Measurements from ENCODE around the gene PPP1R12A. TPM values are rescaled to one million over a fixed set of nuclear protein-coding genes. Genes with fewer than 3 reads are reported as not detected.

The PPP1R12A gene
- total and polyA plus RNA-seq, 9 of the 15 experiments (the other 6 are each of a cell fraction or from before 2014, with no cell fraction given), result 26.4 to 119 (median 53.3) TPM

DNA sequence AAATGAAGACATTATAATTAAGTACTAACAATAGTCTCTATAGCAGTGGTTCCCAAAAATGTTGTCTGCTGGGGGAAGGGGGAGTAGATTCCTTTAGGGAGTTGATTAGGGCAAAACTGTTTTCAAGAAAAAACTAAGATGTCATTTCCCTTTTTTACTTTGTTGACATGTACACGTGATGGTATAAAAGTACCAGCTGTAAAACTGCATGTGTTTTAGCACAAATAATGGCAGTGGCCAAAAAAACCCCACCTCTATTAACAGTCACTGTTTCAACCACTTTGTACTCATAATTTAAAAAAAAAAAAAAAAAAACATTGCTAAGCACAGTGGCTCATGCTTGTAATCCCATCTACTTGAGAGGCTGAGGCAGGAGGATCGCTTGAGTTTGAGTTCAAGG lies 61.7 kb downstream of the PPP1R12A start:
- Histone ChIP-seq H3K4me3 (no peak overlapping the region), H3K27ac (ENCODE audit: extremely low read depth, low read depth, low read length) (no peak overlapping the region), H3K9ac (ENCODE audit: insufficient read depth in 1 of 2, low read depth in 2 of 2, low read length in 2 of 2) (no peak overlapping the region), H3K9me3 (replicated peaks; ENCODE audit: control insufficient read depth, insufficient read depth, low read depth, low read length) (no peaks in the 10 kb centered on the region), H3K79me2 (ENCODE audit: control insufficient read depth, insufficient read depth, low read length) (peaks cover 96% of the 10 kb centered on the region), H3K4me2 (ENCODE audit: insufficient read depth, low read length) (no peak overlapping the region), H3K9me1 (ENCODE audit: control insufficient read depth, insufficient read depth, low read length) (no peaks in the 10 kb centered on the region), H3K4me1 (replicated peaks in 1 of 2; ENCODE audit: control insufficient read depth in 2 of 2, insufficient read depth in 2 of 2, low read length in 2 of 2) (no peaks in the 10 kb centered on the region; a peak in 1 of 5 replicates), H2AFZ (ENCODE audit: low read depth, low read length) (no peak overlapping the region), H3K36me3 (ENCODE audit: control insufficient read depth, insufficient read depth, low read length) (peaks cover 46% of the 10 kb centered on the region), H3K27me3 (ENCODE audit: control insufficient read depth in 2 of 2, insufficient read depth in 2 of 2, low read length in 2 of 2) (no peaks in the 10 kb centered on the region), H4K20me1 (replicated peaks; ENCODE audit: control insufficient read depth, insufficient read depth, low read length) (no peaks in the 10 kb centered on the region; the same call in 1 of the 2 replicates)
- CTCF ChIA-PET (ENCODE audit: low intra/inter-chr PET ratio), result no interaction called here
- FAIRE-seq (no peak), DNase-seq (ENCODE audit: extremely low read depth in 1 of 4, low spot score in 3 of 4) (no peak), ATAC-seq (no peak)
- TF ChIP-seq ZNF347 (CRISPR knock-in tag; IDR thresholded peaks at IDR 0.05; ENCODE audit: low read depth) (no peak), ZNF174 (CRISPR knock-in tag; IDR thresholded peaks at IDR 0.05) (no peak), MTA3 (IDR thresholded peaks at IDR 0.05; ENCODE audit: borderline replicate concordance) (no peak), ZBTB11 (CRISPR knock-in tag; IDR thresholded peaks at IDR 0.05) (no peak), XRCC4 (IDR thresholded peaks at IDR 0.05; ENCODE audit: extremely low read depth, insufficient read depth, insufficient read length) (no peak), PHB2 (IDR thresholded peaks at IDR 0.05; ENCODE audit: low read depth) (no peak)
- TF ChIP-seq, protein P1, sequence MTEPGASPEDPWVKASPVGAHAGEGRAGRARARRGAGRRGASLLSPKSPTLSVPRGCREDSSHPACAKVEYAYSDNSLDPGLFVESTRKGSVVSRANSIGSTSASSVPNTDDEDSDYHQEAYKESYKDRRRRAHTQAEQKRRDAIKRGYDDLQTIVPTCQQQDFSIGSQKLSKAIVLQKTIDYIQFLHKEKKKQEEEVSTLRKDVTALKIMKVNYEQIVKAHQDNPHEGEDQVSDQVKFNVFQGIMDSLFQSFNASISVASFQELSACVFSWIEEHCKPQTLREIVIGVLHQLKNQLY (CRISPR knock-in tag; conservative IDR thresholded peaks at IDR 0.05), result no peak
- TF ChIP-seq, protein P2, sequence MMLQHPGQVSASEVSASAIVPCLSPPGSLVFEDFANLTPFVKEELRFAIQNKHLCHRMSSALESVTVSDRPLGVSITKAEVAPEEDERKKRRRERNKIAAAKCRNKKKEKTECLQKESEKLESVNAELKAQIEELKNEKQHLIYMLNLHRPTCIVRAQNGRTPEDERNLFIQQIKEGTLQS (IDR thresholded peaks at IDR 0.05), result no peak
- TF ChIP-seq, protein P2 (CRISPR knock-in tag; conservative IDR thresholded peaks at IDR 0.05), result no peak
- TF ChIP-seq, protein P3, sequence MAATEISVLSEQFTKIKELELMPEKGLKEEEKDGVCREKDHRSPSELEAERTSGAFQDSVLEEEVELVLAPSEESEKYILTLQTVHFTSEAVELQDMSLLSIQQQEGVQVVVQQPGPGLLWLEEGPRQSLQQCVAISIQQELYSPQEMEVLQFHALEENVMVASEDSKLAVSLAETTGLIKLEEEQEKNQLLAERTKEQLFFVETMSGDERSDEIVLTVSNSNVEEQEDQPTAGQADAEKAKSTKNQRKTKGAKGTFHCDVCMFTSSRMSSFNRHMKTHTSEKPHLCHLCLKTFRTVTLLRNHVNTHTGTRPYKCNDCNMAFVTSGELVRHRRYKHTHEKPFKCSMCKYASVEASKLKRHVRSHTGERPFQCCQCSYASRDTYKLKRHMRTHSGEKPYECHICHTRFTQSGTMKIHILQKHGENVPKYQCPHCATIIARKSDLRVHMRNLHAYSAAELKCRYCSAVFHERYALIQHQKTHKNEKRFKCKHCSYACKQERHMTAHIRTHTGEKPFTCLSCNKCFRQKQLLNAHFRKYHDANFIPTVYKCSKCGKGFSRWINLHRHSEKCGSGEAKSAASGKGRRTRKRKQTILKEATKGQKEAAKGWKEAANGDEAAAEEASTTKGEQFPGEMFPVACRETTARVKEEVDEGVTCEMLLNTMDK (IDR thresholded peaks at IDR 0.05; ENCODE audit: borderline replicate concordance, insufficient read depth, low read depth, low read length, poor library complexity, severe bottlenecking), result no peak
- POLR2A ChIA-PET, result no interaction called here
- intact Hi-C loops (cut with micrococcal nuclease), result no loop called here
- in situ Hi-C loops (cut with MboI), result no loop called here
- no TSS peak for BruUV-seq (replicated peaks)
- WGBS (ENCODE audit: insufficient coverage, low coverage, missing lambda C conversion rate), result 88% methylated on average over 2 of the region's 2 CpGs

All from K562 (cell line).